ENCODE measurements around the gene TPSG1.

DNA sequence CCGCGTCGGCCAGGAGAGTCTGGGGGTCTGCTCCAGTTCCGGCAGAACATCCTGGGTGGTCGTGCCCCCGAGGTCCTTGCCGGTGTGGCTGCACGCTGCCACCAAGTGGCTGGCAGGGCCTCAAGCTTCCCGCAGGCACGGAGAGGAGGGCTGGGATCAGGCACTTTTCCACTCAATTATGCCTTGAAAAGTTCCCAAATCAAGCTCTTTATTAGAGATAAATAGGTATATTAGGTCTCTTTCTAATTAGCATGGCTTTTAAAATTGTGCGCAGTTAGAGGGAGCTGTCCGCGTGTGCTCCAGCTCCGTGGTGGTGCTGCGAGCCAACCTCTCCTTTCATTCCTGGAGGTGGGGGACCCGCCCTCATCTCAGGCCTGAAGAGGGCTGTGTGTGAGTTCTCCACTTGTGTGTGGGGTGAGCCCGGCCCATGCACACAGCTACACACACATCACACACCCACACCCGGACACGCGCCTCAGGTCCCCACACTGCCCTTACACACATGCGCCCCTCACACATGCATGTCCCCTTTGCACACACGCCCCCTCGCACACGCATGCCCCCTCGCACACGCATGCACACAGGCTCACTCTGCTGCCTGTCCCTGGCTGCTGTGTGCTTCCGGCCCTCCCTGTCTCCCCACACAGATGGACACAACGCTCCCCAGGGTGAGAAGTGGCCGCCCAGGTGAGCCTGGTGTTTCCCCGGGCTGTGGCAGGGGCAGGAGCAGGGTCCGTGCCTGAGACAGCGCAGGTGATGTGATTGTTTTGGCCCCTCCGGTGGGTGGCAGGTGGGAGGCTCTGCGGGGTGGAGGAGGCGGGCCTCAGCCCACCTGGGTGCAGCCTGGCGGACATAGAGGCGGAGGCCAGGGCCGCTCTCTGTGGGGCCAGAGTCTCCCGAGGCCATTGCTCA lies 43.4 kb downstream of the TPSG1 start:
- TF ChIP-seq EZH2 (IDR thresholded peaks at IDR 0.05; ENCODE audit: low read depth, unreplicated experiment) = no peak
- TF ChIP-seq REST (IDR thresholded peaks at IDR 0.05; ENCODE audit: unreplicated experiment) = no peak
- TF ChIP-seq CTCF (conservative IDR thresholded peaks at IDR 0.05; ENCODE audit: low read depth in 2 of 2) = peak in 1 of 2 experiments; percentile 56; a peak in 3 of 4 replicates
- no peak for TF ChIP-seq STAT1 (IDR thresholded peaks at IDR 0.05; ENCODE audit: unreplicated experiment)
- TF ChIP-seq POLR2AphosphoS5 (IDR thresholded peaks at IDR 0.05; ENCODE audit: low read depth) = no peak
- TF ChIP-seq EZH2phosphoT487 (IDR thresholded peaks at IDR 0.05; ENCODE audit: unreplicated experiment) = no peak
- TF ChIP-seq JUNB (IDR thresholded peaks at IDR 0.05; ENCODE audit: unreplicated experiment) = no peak
- no peak for TF ChIP-seq ZNF114 (CRISPR knock-in tag; IDR thresholded peaks at IDR 0.05)
- TF ChIP-seq ZNF331 (CRISPR knock-in tag; IDR thresholded peaks at IDR 0.05; ENCODE audit: low read depth) = no peak

All from GM23338 (cell line).